Measurements from ENCODE around the gene DUOX2.
A peak's percentile ranks its signal among the peaks of the same experiment; 100 is the strongest.

Gene DUOX2

DNA sequence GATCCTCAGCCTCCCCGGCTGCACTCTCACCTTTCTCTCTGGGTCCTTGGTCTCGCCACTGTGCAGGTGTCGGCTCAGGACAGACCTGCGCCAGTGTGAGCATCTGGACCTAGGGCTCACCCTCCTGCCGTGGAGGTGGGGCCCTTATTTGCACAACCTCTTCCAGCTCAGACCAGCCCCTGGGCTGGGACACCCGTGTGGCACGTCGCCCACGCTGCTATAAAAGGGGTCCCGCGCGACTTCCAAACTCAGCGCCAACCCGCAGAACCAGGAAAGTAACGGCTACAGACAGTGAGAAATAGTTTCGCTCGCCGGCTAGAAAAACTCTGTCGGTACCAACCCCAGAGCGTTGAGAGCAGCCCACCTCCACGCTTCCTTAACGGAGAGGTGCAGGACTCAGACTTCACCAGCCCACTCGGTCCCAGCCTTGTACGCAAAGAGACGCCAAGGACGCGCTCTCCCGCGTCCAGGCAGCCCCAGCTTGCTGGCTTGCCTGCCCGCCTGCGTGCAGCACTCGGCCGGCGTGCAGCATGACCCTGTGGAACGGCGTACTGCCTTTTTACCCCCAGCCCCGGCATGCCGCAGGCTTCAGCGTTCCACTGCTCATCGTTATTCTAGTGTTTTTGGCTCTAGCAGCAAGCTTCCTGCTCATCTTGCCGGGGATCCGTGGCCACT lies at the start of gene DUOX2, which contains the start of gene DUOXA2:
TSS of gene DUOX2 (minus strand) at position 97 of the 675 bp plus-strand sequence. CDS start 761 bp downstream, outside the sequence.
TSS of gene DUOXA2 (plus strand) at position 251 of the 675 bp plus-strand sequence. CDS start at position 531, 280 bp downstream.
- DNase-seq: no peak

DNA sequence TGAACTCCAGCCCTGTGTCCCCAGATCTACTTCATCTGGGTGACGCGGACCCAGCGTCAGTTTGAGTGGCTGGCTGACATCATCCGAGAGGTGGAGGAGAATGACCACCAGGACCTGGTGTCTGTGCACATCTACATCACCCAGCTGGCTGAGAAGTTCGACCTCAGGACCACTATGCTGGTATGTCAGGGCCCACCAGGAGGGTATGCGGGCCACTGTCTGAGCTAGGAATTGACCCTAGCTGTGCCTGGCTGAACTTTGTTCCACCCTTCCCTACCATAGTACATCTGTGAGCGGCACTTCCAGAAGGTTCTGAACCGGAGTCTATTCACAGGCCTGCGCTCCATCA lies 49.5 kb upstream of the DUOX2 start:
- DNase-seq: no peak

DNA sequence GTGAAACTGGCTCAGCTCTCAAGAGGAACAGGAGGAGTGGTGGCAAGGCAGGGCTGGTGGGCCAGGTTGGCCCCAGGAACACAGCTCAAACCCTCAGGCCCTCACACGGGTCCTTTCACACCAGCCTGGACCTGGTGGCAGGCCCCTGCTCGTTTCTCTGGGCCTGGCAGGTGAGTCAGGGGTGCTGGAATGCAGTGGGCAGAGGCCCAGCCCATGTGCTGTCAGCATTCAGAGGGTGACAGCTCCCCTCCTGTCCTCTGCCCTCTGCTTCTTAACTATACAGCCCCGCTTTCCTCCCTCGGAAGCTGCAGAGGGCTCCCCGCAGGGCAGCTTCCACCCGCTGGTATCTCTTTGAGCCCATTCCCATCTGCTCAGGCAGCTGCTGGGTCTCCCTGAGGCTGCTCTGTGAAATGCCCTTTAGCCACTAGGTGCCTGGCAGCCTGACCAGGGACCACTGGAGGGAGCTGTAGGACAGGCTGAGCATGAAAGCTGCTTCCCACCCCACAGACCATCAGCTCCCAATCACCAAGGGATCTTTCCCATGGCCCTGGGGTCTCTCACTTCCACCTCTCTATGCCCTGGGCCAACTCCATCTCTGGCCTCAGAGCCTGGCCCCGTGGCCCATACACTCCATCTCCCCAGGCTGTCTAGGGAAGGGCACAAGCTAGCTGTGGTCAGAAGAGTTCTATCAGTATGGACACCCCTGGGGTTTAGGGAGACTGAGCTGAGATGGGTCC lies 49.0 kb upstream of the DUOX2 start:
- DNase-seq: peak; percentile 81

DNA sequence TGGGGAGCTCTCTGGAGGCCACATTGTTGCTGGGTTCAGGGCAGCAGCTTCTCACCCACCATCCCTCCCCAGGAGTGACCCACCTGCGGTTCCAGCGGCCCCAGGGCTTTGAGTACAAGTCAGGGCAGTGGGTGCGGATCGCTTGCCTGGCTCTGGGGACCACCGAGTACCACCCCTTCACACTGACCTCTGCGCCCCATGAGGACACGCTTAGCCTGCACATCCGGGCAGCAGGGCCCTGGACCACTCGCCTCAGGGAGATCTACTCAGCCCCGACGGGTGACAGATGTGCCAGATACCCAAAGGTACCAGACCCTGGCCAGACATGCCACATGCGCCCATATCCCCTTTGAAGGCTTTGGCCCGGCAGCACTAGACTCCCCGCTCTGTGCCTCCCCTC lies 47.7 kb upstream of the DUOX2 start:
- no peak for DNase-seq

DNA sequence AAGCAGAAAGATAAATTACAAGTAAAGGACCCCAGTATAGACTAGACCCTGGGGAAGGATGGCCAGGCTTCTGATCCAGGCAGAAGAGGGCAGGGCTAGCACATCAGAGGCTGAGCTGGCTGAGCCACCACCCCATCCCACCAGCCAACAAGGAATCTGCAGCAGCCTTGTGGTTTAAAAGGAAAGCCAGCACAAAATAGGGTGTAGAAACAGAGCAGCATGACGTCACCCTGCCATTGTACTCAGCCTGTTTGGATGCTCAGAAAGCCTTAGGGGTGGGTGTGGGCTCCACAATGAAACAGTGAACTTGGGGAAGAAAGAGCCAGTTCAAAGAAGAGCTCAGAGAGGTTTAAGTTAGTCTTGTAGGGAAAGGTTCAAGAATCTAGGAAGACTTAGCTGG lies 44.0 kb upstream of the DUOX2 start:
- no peak for DNase-seq

DNA sequence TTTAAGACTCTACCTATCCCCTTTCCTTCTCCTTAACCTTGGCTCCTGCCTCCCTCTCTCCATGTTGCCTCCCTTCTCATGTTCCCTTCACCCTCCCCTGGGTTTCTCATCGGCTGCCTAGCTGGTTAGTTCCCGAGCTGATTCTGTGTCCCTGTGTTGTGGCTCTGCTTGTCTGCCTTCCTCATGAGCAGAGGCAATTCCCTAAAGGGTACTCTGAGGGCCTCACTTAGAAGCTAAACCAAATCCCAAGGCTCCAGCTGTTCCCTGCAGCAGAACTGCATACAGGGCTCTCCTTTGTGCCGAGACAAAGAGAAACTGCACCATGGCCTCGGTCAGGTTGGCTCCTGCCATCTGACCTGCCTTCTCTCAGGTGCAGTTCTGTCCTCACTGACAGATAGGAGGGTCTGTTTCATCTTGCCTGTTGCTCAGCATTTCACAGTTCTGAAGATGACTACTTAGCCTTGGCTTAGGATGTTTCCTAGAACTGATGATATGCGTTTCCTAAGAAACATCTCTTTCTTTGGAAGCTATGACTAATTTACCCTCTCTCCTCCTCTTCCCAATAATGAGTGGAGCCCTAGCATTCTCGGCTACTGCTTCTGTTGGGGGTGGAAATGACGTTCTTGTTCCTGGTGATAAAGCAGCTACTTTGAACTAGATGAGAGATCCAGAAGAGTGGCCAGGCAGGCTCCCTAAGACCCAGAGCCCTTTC lies 42.9 kb upstream of the DUOX2 start:
- DNase-seq: no peak

DNA sequence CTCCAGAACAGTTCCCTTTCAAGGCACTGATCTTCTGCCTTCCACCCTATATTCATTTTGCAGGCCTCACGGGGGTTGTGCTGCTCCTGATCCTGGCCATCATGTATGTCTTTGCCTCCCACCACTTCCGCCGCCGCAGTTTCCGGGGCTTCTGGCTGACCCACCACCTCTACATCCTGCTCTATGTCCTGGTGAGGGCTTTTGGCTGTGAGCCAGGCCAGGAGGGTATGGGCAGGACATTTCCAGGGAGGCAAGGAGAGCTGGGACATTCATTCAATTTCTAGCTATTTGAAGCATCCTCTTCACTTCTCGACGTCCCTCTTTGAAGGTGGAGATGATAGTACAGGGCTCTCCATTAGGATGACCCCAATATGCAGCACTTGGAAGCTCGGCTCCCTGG lies 41.8 kb upstream of the DUOX2 start:
- no peak for DNase-seq

DNA sequence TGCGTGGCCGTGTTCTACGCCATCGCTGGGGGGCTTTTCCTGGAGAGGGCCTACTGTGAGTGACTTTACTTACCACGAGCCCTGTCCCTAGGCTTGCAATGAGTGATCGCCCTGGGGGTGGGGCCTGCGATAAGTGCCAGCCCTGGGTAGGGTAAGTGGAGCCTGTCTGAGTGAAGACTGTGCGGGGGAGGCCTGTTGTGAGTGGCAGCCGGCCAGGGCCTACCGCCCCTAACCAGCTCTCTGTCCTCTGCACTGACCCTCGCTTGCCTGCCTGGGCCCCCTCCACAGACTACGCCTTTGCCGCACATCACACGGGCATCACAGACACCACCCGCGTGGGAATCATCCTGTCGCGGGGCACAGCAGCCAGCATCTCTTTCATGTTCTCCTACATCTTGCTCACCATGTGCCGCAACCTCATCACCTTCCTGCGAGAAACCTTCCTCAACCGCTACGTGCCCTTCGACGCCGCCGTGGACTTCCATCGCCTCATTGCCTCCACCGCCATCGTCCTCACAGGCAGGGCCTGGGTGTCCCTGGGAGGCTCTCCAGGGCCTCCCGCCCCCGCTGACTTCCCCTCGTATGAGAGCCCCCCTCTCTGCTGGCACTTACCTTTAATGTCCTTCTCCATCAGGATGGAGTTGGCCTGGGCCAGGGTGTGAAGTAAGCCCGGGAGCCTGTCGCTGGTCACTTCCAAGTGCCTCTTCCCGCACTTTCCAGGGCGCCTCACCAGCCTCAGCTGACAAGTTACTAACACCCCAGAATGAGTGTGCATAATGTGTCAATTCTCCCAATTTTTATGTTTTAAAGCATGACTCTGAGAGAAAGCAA lies 38.2 kb upstream of the DUOX2 start:
- no peak for DNase-seq

DNA sequence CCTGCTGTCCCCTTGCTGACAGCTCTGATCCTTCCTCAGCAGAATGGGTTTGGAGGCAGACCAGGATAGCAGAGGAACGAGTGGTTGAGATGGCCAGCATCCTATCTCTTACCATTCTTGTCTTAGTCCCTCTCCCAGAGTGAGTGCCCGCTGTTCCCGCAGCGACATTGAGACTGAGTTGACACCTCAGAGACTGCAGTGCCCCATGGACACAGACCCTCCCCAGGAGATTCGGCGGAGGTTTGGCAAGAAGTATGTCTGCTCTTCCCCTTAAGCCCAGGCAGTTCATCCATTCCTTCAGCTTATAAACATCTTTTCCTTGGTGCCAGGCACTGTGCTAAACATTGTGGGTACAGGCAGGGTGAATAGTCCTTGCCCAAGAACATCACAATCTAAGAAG lies 37.0 kb upstream of the DUOX2 start:
- no peak for DNase-seq

DNA sequence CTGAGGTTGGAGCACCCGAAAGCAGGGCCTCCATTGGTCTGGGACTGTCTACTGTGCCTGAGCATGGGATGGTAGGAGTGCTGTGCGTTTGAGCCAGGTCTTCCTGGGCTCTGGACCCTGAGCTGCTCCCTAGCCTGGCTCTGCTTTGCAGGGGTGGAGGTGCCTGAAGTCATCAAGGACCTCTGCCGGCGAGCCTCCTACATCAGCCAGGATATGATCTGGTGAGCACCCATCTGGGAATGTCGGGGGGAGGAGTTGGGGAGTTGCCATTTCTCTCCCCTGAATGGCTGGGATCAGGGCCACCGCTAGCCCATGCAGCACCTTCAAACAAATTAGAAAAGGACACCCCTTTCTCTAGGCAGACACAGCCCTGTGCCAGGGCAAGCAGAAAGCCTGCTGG lies 36.5 kb upstream of the DUOX2 start:
- DNase-seq: no peak

DNA sequence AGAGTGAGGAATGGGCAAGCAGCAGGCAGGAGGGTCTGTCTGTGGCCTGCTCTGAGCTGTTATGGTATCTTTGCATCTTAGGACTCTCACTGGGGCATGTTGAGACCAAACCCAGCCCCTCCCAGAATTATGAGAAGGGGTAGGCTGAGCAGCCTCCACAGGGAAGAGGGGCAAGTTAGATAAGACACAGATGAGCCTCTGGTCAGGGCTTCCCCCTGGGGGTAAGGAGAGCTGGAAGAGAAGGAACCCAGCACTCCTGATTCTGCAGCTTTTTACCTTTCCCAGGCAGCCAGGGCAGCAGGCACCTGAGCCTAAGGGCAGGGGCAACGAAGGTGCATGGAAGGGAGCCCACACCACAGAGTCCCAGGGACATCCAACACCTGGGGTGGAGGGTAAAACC lies 35.1 kb upstream of the DUOX2 start:
- DNase-seq: no peak

DNA sequence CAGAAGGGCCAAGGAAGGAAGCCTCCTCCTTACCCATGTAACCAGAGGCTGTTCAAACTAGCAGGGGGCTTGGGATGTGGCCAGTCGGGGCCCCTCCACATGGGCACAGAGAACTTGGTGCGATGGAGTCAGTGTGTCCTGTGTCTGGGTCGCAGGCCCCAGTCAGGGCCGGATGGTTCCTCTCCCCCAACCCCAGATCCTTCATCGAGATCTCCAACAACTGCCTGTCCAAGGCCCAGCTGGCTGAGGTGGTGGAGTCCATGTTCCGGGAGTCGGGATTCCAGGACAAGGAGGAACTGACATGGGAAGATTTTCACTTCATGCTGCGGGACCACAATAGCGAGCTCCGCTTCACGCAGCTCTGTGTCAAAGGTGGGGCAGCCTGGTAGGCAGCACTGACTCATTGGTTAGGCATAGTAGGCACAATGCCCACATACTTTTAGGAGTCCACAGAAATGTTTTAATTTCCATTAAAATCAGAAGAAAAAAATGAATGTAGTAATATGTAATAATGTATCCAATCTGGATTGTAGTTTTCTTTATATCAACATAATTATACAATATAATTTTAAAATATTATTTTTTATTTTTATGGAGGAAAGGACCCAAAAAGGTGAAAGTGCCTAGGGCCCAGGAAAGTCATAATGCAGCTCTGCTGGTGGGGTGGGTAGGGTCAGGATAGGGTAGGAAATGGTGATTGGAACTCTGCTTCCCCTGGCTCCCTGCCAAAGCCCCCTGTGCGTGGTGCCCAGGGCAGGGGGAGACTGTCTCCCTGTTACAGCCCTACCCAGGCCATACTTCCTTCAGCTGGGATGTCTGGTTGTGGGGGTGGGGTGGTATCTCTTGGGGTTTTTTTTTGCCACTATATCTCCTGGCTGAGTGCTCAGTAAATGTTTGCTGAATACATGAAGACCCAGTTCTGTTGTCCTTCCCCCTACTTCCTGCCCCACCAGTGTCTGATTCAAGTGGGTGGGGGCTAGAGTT lies 34.4 kb upstream of the DUOX2 start:
- DNase-seq: no peak

DNA sequence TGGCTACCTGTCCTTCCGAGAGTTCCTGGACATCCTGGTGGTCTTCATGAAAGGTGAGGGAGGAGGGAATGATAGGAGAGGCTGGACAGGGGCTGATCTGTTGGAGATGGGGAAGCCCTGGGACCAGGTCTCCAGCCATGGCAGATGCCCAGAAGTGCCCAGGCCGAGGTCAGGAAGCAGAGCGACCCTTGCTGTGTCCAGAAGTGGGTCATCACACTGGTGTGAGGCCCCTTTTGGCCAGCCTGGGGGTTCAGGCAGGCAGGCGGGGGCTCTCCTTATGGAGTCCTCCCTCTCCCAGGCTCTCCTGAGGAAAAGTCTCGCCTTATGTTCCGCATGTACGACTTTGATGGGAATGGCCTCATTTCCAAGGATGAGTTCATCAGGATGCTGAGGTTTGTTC lies 33.6 kb upstream of the DUOX2 start:
- no peak for DNase-seq

DNA sequence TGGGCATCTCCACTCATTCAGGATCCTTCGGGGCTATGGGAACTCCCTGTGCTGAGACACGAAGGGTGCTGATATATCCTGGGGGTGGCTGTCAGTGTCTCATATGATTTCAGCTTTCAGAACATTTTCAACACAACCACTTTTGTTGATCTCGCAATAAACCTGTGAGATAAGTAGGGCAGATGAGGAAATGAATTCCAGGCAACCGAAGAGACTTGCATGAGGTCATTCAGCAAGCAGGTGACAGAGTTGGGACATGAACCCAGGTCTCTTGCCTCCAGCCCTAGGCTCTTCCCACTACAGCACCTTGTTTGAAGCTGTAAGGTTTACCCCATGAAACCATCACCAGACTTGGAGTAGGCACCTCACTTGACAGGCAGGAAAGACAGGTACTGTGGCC lies 32.4 kb upstream of the DUOX2 start:
- no peak for DNase-seq

DNA sequence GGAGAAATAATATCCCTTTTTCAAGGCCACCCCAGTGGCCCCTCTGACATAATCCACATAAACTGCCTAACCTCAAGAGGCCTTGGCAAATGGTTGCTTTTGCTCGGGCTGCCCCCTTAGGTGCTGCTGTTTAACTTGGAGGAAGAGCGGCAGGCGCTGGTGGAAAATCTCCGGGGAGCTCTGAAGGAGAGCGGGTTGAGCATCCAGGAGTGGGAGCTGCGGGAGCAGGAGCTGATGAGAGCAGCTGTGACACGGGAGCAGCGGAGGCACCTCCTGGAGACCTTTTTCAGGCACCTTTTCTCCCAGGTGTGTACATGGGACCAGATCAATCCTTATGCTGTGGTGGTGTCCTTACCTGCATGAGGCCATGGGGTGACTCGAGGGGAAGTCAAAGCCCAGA lies 30.8 kb upstream of the DUOX2 start:
- DNase-seq: no peak

DNA sequence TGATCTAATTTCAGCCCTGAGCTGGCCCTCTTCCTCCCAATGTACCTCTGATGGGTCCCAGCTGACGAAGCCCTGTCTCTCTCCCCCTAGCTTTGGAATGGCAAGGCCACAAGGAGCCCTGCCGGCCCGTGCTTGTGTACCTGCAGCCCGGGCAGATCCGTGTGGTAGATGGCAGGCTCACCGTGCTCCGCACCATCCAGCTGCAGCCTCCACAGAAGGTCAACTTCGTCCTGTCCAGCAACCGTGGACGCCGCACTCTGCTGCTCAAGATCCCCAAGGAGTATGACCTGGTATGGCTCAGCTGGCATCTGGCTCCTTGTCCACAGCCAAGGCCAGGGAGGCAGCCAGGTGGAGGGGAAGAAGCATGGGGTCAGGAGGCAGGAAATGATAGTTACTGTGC lies 30.0 kb upstream of the DUOX2 start:
- DNase-seq: no peak

DNA sequence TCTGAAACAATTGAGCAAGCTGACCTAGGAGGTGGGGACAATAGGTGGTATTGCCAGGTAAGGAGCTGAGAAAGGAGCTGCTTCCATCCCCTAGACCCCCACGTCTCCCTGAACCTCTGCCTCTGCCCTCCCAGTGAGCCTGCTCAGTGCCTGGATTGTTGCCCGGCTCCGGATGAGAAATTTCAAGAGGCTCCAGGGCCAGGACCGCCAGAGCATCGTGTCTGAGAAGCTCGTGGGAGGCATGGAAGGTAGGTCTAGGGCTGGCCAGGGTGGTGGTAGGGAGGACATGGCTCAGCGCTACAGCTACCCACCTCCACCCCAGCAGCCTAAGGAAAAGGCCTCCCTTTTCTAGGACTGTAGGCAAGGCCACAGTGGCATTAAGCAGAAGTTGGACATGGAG lies 29.1 kb upstream of the DUOX2 start:
- DNase-seq: no peak

DNA sequence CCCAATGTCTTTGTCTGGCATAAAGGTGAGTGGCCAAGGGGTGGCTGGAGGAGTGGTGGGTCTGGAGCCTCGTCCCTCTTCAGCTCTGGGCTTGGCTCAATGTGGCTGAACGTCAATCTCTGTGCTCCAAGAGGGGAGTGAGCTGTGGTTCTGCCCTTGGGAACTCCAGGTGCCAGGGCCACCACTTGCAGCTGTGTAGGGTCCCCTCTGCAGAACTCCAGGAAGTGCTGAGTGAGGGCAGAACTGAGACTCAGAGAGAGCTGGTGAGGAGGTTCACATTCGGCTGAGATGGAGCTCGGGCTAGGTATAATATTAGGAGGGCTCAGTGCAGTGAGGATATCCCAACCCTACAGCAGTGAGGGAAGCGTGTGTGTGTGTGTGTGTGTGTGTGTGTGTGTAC lies 27.4 kb upstream of the DUOX2 start:
- no peak for DNase-seq

DNA sequence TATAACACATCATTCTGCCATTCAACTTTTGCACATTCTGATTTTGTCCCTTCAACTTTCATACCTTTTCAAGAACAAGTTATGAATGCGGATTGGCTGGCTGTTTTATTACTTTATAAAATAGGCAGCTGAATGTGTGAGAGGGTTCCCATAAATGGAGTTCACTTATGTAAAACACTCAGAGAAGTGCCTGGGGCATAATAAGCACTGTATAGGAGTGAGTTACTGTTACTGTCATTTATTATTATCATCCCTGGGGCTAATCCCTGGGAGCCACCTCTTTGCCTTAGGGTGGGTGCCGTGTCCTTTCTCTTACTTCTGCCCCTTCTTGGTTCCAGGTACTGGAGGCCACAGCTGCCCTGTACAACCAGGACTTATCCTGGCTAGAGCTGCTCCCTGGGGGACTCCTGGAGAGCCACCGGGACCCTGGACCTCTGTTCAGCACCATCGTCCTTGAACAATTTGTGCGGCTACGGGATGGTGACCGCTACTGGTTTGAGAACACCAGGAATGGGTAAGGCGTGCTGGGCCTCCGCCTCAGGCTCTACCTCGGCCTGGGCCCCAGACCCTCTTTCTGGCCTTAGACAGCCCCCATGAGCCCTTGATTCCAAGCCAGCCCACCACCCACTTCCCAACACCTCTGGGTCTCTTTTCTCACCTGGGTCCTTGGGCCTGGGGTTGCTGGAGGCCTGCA lies 26.7 kb upstream of the DUOX2 start:
- DNase-seq: no peak

DNA sequence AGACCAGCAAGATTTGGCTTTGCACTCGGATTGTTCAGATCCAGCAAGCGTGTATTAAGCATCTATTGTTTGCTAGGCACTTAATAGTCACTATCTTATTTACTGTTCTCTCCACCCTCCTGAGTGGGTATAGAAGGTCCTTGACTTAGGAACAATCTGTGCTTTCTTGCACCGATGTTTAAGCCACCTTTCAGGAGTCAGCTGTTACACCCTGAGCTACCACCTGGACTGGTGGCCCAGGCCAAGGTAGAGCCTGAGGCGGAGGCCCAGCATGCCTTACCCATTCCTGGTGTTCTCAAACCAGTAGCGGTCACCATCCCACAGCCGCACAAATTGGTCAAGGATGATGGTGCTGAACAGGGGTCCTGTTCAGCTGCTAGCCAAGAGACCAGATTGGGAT lies 25.8 kb upstream of the DUOX2 start:
- no peak for DNase-seq
